Measurements from ENCODE around the gene GSTT2B.
"Not testable (repeated sequence)": the region's sequence is repeated elsewhere in the genome, so short reads cannot be mapped to it uniquely, and the experiment has no call there.

DNA sequence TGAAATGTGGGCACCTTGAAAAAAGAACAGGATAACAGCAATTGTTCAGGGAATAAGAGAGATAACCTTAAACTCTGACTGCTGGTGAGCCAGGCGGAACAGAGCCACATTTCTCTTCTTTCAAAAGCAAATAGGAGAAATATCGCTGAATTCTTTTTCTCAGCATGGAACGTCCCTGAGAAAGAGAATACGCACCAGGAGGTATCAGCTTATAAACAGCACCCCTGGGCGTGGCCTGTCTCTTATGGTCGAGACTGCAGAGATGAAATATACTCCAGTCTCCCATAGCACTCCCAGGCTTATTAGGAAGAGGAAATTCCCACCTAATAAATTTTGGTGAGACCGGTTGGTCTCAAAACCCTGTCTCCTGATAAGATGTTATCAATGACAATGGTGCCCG, 5.1 kb downstream of the GSTT2B start:
- TF ChIP-seq EZH2 (IDR thresholded peaks at IDR 0.05; ENCODE audit: borderline replicate concordance, control insufficient read depth, low read depth, low read length); RFX5 (IDR thresholded peaks at IDR 0.05; ENCODE audit: low read depth, low read length); POLR2A (IDR thresholded peaks at IDR 0.05; ENCODE audit: low read depth, low read length); GABPA (IDR thresholded peaks at IDR 0.05; ENCODE audit: low read depth); BRCA1 (IDR thresholded peaks at IDR 0.05; ENCODE audit: low read depth, low read length); POLR2AphosphoS2 (IDR thresholded peaks at IDR 0.05; ENCODE audit: low read depth, low read length); RAD51 (IDR thresholded peaks at IDR 0.05); TAF1 (IDR thresholded peaks at IDR 0.05; ENCODE audit: borderline replicate concordance, low read depth, low read length): not testable (repeated sequence)
- TF ChIP-seq, protein P1, sequence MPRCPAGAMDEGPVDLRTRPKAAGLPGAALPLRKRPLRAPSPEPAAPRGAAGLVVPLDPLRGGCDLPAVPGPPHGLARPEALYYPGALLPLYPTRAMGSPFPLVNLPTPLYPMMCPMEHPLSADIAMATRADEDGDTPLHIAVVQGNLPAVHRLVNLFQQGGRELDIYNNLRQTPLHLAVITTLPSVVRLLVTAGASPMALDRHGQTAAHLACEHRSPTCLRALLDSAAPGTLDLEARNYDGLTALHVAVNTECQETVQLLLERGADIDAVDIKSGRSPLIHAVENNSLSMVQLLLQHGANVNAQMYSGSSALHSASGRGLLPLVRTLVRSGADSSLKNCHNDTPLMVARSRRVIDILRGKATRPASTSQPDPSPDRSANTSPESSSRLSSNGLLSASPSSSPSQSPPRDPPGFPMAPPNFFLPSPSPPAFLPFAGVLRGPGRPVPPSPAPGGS (IDR thresholded peaks at IDR 0.05; ENCODE audit: borderline replicate concordance, insufficient read depth, low read depth, low read length, poor library complexity, severe bottlenecking) = not testable (repeated sequence)
- TF ChIP-seq, protein P2, sequence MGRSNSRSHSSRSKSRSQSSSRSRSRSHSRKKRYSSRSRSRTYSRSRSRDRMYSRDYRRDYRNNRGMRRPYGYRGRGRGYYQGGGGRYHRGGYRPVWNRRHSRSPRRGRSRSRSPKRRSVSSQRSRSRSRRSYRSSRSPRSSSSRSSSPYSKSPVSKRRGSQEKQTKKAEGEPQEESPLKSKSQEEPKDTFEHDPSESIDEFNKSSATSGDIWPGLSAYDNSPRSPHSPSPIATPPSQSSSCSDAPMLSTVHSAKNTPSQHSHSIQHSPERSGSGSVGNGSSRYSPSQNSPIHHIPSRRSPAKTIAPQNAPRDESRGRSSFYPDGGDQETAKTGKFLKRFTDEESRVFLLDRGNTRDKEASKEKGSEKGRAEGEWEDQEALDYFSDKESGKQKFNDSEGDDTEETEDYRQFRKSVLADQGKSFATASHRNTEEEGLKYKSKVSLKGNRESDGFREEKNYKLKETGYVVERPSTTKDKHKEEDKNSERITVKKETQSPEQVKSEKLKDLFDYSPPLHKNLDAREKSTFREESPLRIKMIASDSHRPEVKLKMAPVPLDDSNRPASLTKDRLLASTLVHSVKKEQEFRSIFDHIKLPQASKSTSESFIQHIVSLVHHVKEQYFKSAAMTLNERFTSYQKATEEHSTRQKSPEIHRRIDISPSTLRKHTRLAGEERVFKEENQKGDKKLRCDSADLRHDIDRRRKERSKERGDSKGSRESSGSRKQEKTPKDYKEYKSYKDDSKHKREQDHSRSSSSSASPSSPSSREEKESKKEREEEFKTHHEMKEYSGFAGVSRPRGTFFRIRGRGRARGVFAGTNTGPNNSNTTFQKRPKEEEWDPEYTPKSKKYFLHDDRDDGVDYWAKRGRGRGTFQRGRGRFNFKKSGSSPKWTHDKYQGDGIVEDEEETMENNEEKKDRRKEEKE (IDR thresholded peaks at IDR 0.05) = not testable (repeated sequence)
- TF ChIP-seq, protein P3, sequence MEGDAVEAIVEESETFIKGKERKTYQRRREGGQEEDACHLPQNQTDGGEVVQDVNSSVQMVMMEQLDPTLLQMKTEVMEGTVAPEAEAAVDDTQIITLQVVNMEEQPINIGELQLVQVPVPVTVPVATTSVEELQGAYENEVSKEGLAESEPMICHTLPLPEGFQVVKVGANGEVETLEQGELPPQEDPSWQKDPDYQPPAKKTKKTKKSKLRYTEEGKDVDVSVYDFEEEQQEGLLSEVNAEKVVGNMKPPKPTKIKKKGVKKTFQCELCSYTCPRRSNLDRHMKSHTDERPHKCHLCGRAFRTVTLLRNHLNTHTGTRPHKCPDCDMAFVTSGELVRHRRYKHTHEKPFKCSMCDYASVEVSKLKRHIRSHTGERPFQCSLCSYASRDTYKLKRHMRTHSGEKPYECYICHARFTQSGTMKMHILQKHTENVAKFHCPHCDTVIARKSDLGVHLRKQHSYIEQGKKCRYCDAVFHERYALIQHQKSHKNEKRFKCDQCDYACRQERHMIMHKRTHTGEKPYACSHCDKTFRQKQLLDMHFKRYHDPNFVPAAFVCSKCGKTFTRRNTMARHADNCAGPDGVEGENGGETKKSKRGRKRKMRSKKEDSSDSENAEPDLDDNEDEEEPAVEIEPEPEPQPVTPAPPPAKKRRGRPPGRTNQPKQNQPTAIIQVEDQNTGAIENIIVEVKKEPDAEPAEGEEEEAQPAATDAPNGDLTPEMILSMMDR (IDR thresholded peaks at IDR 0.05 in 2 of 3, conservative IDR thresholded peaks at IDR 0.05 in 1 of 3; ENCODE audit: control insufficient read depth in 2 of 3, extremely low read depth in 1 of 3, insufficient read depth in 1 of 3, low read depth in 3 of 3, low read length in 3 of 3) = not testable (repeated sequence)
- TF ChIP-seq, protein P4, sequence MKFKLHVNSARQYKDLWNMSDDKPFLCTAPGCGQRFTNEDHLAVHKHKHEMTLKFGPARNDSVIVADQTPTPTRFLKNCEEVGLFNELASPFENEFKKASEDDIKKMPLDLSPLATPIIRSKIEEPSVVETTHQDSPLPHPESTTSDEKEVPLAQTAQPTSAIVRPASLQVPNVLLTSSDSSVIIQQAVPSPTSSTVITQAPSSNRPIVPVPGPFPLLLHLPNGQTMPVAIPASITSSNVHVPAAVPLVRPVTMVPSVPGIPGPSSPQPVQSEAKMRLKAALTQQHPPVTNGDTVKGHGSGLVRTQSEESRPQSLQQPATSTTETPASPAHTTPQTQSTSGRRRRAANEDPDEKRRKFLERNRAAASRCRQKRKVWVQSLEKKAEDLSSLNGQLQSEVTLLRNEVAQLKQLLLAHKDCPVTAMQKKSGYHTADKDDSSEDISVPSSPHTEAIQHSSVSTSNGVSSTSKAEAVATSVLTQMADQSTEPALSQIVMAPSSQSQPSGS (IDR thresholded peaks at IDR 0.05; ENCODE audit: low read length) = not testable (repeated sequence)
